Measurements from ENCODE around the gene DYNC1I2.

Gene DYNC1I2

GRCh38 chr2:171791361-171791760 lies 104.1 kb downstream of the DYNC1I2 start:
- ChIA-PET POLR2A (no interaction called here), CTCF (interaction anchor here (0.7 kb wide), 1 partner anchor 257 kb away, joined by 3 read pairs; no protein-coding TSS in a partner anchor)
- H3K36me3 ChIP-seq (ENCODE audit: control insufficient read depth in 2 of 2, insufficient read depth in 1 of 2, low read length in 2 of 2): peaks cover 0 to 40% of the 10 kb centered on the region in 2 experiments; a peak in 2 of 3 replicates
- peaks cover 13% of the 10 kb centered on the region for H3K4me1 ChIP-seq (ENCODE audit: control insufficient read depth, insufficient read depth, low read length)
- H3K27ac ChIP-seq (ENCODE audit: extremely low read depth, low read depth, low read length): no peak overlapping the region
- no peak overlapping the region for H3K4me3 ChIP-seq (ENCODE audit: low read depth, low read length)
- H3K9me3 ChIP-seq (ENCODE audit: control insufficient read depth, insufficient read depth, low read depth, low read length): no peaks in the 10 kb centered on the region
- TF ChIP-seq PBX3 (CRISPR knock-in tag; IDR thresholded peaks at IDR 0.05) (no peak), SP3 (tag by site-specific recombination; IDR thresholded peaks at IDR 0.05) (no peak), SCRT1 (tag by site-specific recombination; IDR thresholded peaks at IDR 0.05; ENCODE audit: borderline replicate concordance) (no peak), ZNF169 (tag by site-specific recombination; IDR thresholded peaks at IDR 0.05) (no peak), SP7 (tag by site-specific recombination; IDR thresholded peaks at IDR 0.05) (no peak), KLF9 (tag by site-specific recombination; IDR thresholded peaks at IDR 0.05; ENCODE audit: low read depth) (no peak), ZNF239 (tag by site-specific recombination; IDR thresholded peaks at IDR 0.05) (no peak), ZNF664 (tag by site-specific recombination; IDR thresholded peaks at IDR 0.05) (no peak), ZNF624 (tag by site-specific recombination; IDR thresholded peaks at IDR 0.05) (no peak), ZNF596 (tag by site-specific recombination; IDR thresholded peaks at IDR 0.05) (no peak)

GRCh38 chr2:171792157-171792556 lies 104.9 kb downstream of the DYNC1I2 start:
- no peak overlapping the region for H3K4me3 ChIP-seq (ENCODE audit: low read depth, low read length)
- TF ChIP-seq ZNF121 (tag by site-specific recombination; IDR thresholded peaks at IDR 0.05): 0 out of 2 replicates have a peak, but pooled peaks have one; percentile 43
- no peak for TF ChIP-seq GLIS2 (tag by site-specific recombination; IDR thresholded peaks at IDR 0.05)
- H3K36me3 ChIP-seq (ENCODE audit: control insufficient read depth in 2 of 2, insufficient read depth in 1 of 2, low read length in 2 of 2): peaks cover 0 to 32% of the 10 kb centered on the region in 2 experiments; a peak in 2 of 3 replicates
- CTCF ChIA-PET: interaction anchor here (0.7 to 1.0 kb wide), 2 partner anchors 89 to 218 kb away, joined by 3 read pairs; no protein-coding TSS in a partner anchor
- POLR2A ChIA-PET: no interaction called here
- no peak overlapping the region for H3K27ac ChIP-seq (ENCODE audit: extremely low read depth, low read depth, low read length)
- peaks cover 13% of the 10 kb centered on the region for H3K4me1 ChIP-seq (ENCODE audit: control insufficient read depth, insufficient read depth, low read length)
- no peaks in the 10 kb centered on the region for H3K9me3 ChIP-seq (ENCODE audit: control insufficient read depth, insufficient read depth, low read depth, low read length)

- Histone ChIP-seq H3K27ac (ENCODE audit: extremely low read depth, low read depth, low read length) (0 out of 2 replicates have a peak overlapping the region, but pooled peaks have one; percentile 8), H3K4me1 (ENCODE audit: control insufficient read depth, insufficient read depth, low read length) (peaks cover 13% of the 10 kb centered on the region), H3K36me3 (ENCODE audit: control insufficient read depth in 2 of 2, insufficient read depth in 1 of 2, low read length in 2 of 2) (peaks cover 0 to 24% of the 10 kb centered on the region in 2 experiments; a peak in 1 of 3 replicates), H3K9me3 (ENCODE audit: control insufficient read depth, insufficient read depth, low read depth, low read length) (no peaks in the 10 kb centered on the region), H3K4me3 (ENCODE audit: low read depth, low read length) (no peak overlapping the region)
- ChIA-PET CTCF (interaction anchor here (0.6 kb wide), 2 partner anchors 52 to 333 kb away, joined by 3 read pairs; no protein-coding TSS in a partner anchor), POLR2A (no interaction called here)
- TF ChIP-seq YY1 (tag by site-specific recombination; IDR thresholded peaks at IDR 0.05): no peak
- no peak for TF ChIP-seq ZNF776 (tag by site-specific recombination; IDR thresholded peaks at IDR 0.05; ENCODE audit: borderline replicate concordance)
- TF ChIP-seq ZNF239 (tag by site-specific recombination; IDR thresholded peaks at IDR 0.05): no peak
- no peak for TF ChIP-seq ZSCAN23 (tag by site-specific recombination; IDR thresholded peaks at IDR 0.05)
- peak; percentile 51 for TF ChIP-seq PRDM6 (tag by site-specific recombination; IDR thresholded peaks at IDR 0.05)
- 0 out of 2 replicates have a peak, but pooled peaks have one; percentile 27 for TF ChIP-seq FEZF1 (tag by site-specific recombination; IDR thresholded peaks at IDR 0.05)
- no peak for TF ChIP-seq ZNF324 (tag by site-specific recombination; IDR thresholded peaks at IDR 0.05)
- TF ChIP-seq ZNF155 (tag by site-specific recombination; IDR thresholded peaks at IDR 0.05): no peak
- no peak for TF ChIP-seq ZNF529 (tag by site-specific recombination; IDR thresholded peaks at IDR 0.05; ENCODE audit: insufficient replicate concordance)
- no peak for TF ChIP-seq ZNF362 (tag by site-specific recombination; IDR thresholded peaks at IDR 0.05)
- TF ChIP-seq, protein P1, sequence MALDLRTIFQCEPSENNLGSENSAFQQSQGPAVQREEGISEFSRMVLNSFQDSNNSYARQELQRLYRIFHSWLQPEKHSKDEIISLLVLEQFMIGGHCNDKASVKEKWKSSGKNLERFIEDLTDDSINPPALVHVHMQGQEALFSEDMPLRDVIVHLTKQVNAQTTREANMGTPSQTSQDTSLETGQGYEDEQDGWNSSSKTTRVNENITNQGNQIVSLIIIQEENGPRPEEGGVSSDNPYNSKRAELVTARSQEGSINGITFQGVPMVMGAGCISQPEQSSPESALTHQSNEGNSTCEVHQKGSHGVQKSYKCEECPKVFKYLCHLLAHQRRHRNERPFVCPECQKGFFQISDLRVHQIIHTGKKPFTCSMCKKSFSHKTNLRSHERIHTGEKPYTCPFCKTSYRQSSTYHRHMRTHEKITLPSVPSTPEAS (tag by site-specific recombination; IDR thresholded peaks at IDR 0.05): no peak
- peak; percentile 32; the same call in 1 of the 2 replicates for TF ChIP-seq OSR2 (tag by site-specific recombination; IDR thresholded peaks at IDR 0.05)
- no peak for TF ChIP-seq ZNF211 (tag by site-specific recombination; IDR thresholded peaks at IDR 0.05; ENCODE audit: low read depth)
- no peak for TF ChIP-seq ZNF23 (tag by site-specific recombination; IDR thresholded peaks at IDR 0.05; ENCODE audit: borderline replicate concordance)
- TF ChIP-seq KLF8 (tag by site-specific recombination; IDR thresholded peaks at IDR 0.05): no peak
- no peak for TF ChIP-seq ZNF292 (tag by site-specific recombination; IDR thresholded peaks at IDR 0.05; ENCODE audit: borderline replicate concordance, low read depth)
Measured at GRCh38 chr2:171792886-171793580, 105.8 kb downstream of the DYNC1I2 start.

All from HEK293 (cell line).